Panc1 (cell line): ENCODE measurements around the gene ROCK2. TPM values are rescaled to one million over a fixed set of nuclear protein-coding genes. Genes with fewer than 3 reads are reported as not detected.

Experiments used
- ATAC-seq: fragments of 200-7000 bp; cut with Tn5 transposase; 2 replicates; pipeline ENCODE4 v1.9.1; 2020; ENCODE audit warnings: mild to moderate bottlenecking, moderate library complexity
- BruUV-seq: library from RNA; stranded (reverse); fragments of 400-500 nt; replicated peaks from 2 replicates; lab custom pipeline; 2021; lab: Mats Ljungman, UMichigan
- CTCF ChIA-PET: fragments of 300-600 bp; sonication (Branson Sonifier 250); formaldehyde crosslinking; loops from one replicate; lab custom pipeline; 2022; ENCODE audit warnings: antibody characterized with exemption; lab: Charles Lee
- POLR2A ChIA-PET: fragments of 300-600 bp; sonication (Branson Sonifier 250); formaldehyde crosslinking; loops from one replicate; lab custom pipeline; 2022; ENCODE audit warnings: antibody characterized with exemption; lab: Charles Lee
- DNase-seq: peaks from one replicate; pipeline ENCODE4 v3.0.0-alpha.2; 2010; ENCODE audit warnings: low read depth, low spot score
- H3K27ac ChIP-seq: 2 replicates; pipeline ENCODE4 v1.5.1; 2011; ENCODE audit warnings: mild to moderate bottlenecking, low read length, inconsistent platforms
- H3K27me3 ChIP-seq: fragments of 200-500 bp; sonication (Bioruptor generic); 2 replicates; pipeline ENCODE4 v1.6.0; 2014; ENCODE audit warnings: low read length, inconsistent platforms; ENCODE audit not compliant: control insufficient read depth, insufficient read depth
- H3K36me3 ChIP-seq: fragments of 200-500 bp; sonication (Bioruptor generic); 2 replicates; pipeline ENCODE4 v1.5.1; 2014; ENCODE audit warnings: inconsistent platforms, mild to moderate bottlenecking, low read length, moderate library complexity; ENCODE audit not compliant: control insufficient read depth, insufficient read depth
- H3K4me1 ChIP-seq: 2 replicates; pipeline ENCODE4 v1.5.1; 2011; ENCODE audit warnings: inconsistent platforms, mild to moderate bottlenecking, low read length, moderate library complexity; ENCODE audit not compliant: control insufficient read depth, insufficient read depth
- H3K4me3 ChIP-seq, 2 experiments: 2 replicates each; pipeline ENCODE4 v1.5.1; 2011 to 2012; ENCODE audit warnings: low read depth in 2 of 2, low read length in 2 of 2, mild to moderate bottlenecking in 2 of 2, inconsistent platforms in 1 of 2, moderate library complexity in 1 of 2
- H3K9me3 ChIP-seq: fragments of 200-500 bp; sonication (Bioruptor generic); 2 replicates; pipeline ENCODE4 v1.5.1; 2014; ENCODE audit warnings: low read depth, mild to moderate bottlenecking, inconsistent platforms, low read length, moderate library complexity; ENCODE audit not compliant: control insufficient read depth, insufficient read depth
- POLR2AphosphoS5 ChIP-seq: IDR thresholded peaks from 2 replicates; pipeline ENCODE4 v1.6.1; 2012; ENCODE audit warnings: mild to moderate bottlenecking, low read depth, low read length, moderate library complexity
- REST ChIP-seq, 2 experiments: IDR thresholded peaks; 2 replicates each; pipeline ENCODE4 v1.6.1; 2011 to 2012; ENCODE audit warnings: low read depth in 2 of 2, control low read depth in 1 of 2, low read length in 1 of 2, mild to moderate bottlenecking in 1 of 2, moderate library complexity in 1 of 2; ENCODE audit not compliant: insufficient read depth in 1 of 2
- SIN3A ChIP-seq: IDR thresholded peaks from 2 replicates; pipeline ENCODE4 v1.6.1; 2012; ENCODE audit warnings: low read depth, mild to moderate bottlenecking, low read length, moderate library complexity, borderline replicate concordance; ENCODE audit not compliant: insufficient read depth
- TCF7L2 ChIP-seq: IDR thresholded peaks from 2 replicates; pipeline ENCODE4 v1.6.1; 2011; ENCODE audit warnings: mild to moderate bottlenecking, low read depth, low read length, inconsistent platforms
- in situ Hi-C: cut with HindIII; loops from 2 replicates; pipeline ENCODE4 v1.10.0; 2016; ENCODE audit warnings: low sequenced_read_pairs, low pct_unique_long_range_greater_than_20kb
- intact Hi-C: fragments of 100-400 bp; cut with micrococcal nuclease; formaldehyde crosslinking; loops from one replicate; pipeline ENCODE4 v1.10.0; 2022; ENCODE audit not compliant: unreplicated experiment
- total RNA-seq: library from RNA; stranded (reverse); gene quantifications from one replicate; pipeline ENCODE4 v1.2.1, GENCODE V29; 2021; ENCODE audit not compliant: unreplicated experiment
- TF ChIP-seq, protein P1 (sequence below): fragments of 450-650 bp; IDR thresholded peaks from 2 replicates; pipeline ENCODE4 v1.5.1; 2017; ENCODE audit warnings: mild to moderate bottlenecking

ROCK2 gene
- total RNA-seq, 1 experiment from 2014 or later: 47.9 TPM

- ChIA-PET CTCF (no interaction called here), POLR2A (interaction anchor here (0.7 kb wide), 1 partner anchor 367 kb away, joined by 14 read pairs; no protein-coding TSS in a partner anchor)
- in situ Hi-C loops (no loop called here), intact Hi-C loops (no loop called here)
- Histone ChIP-seq H3K36me3 (no peaks in the 10 kb centered on the region), H3K27me3 (no peaks in the 10 kb centered on the region), H3K4me3 (no peak overlapping the region), H3K4me1 (no peaks in the 10 kb centered on the region), H3K27ac (no peak overlapping the region), H3K9me3 (no peaks in the 10 kb centered on the region)
- ATAC-seq: no peak
- no peak for TF ChIP-seq POLR2AphosphoS5
- TF ChIP-seq REST (IDR thresholded peaks at IDR 0.05; ENCODE audit: insufficient read depth in 1 of 2, low read depth in 2 of 2, low read length in 1 of 2): no peak
- TF ChIP-seq SIN3A: no peak
- TF ChIP-seq, protein P1, sequence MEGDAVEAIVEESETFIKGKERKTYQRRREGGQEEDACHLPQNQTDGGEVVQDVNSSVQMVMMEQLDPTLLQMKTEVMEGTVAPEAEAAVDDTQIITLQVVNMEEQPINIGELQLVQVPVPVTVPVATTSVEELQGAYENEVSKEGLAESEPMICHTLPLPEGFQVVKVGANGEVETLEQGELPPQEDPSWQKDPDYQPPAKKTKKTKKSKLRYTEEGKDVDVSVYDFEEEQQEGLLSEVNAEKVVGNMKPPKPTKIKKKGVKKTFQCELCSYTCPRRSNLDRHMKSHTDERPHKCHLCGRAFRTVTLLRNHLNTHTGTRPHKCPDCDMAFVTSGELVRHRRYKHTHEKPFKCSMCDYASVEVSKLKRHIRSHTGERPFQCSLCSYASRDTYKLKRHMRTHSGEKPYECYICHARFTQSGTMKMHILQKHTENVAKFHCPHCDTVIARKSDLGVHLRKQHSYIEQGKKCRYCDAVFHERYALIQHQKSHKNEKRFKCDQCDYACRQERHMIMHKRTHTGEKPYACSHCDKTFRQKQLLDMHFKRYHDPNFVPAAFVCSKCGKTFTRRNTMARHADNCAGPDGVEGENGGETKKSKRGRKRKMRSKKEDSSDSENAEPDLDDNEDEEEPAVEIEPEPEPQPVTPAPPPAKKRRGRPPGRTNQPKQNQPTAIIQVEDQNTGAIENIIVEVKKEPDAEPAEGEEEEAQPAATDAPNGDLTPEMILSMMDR: no peak
- no peak for TF ChIP-seq TCF7L2
- BruUV-seq: no TSS peak
- DNase-seq: no peak
Measured at GRCh38 chr2:11141319-11141718, 203.1 kb downstream of the ROCK2 start.

DNA sequence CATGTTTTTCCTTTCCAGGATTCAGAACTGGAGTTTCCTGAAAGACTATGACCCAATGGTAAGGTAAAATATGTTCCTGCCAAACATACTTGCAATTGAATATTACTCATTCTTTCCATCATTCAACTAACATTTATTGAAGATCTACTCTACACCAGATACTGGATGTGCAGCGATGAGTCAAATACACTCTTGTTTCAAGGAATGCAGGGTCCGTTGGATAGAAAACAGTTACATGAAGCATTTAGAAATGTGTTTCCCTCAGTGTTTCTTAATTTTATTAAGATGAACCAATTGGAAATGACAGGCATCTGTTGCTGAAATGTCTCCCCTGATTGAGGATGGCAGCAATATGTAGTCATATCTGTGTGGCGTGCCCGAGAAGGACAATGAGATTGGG lies 203.9 kb downstream of the ROCK2 start:
- POLR2A ChIA-PET: no interaction called here
- DNase-seq: no peak
- TF ChIP-seq TCF7L2: no peak
- no peak for TF ChIP-seq REST (IDR thresholded peaks at IDR 0.05; ENCODE audit: insufficient read depth in 1 of 2, low read depth in 2 of 2, low read length in 1 of 2)
- no peak for TF ChIP-seq SIN3A
- no peaks in the 10 kb centered on the region for H3K9me3 ChIP-seq
- no peak for ATAC-seq
- H3K27ac ChIP-seq: no peak overlapping the region
- in situ Hi-C loops (no loop called here), intact Hi-C loops (no loop called here)
- CTCF ChIA-PET: interaction anchor here (0.7 kb wide), 1 partner anchor 272 kb away, joined by 7 read pairs; no protein-coding TSS in a partner anchor
- H3K4me1 ChIP-seq: no peaks in the 10 kb centered on the region
- no peaks in the 10 kb centered on the region; the same call in 1 of the 2 replicates for H3K27me3 ChIP-seq
- no TSS peak for BruUV-seq
- no peak overlapping the region for H3K4me3 ChIP-seq
- H3K36me3 ChIP-seq: no peaks in the 10 kb centered on the region
